HepG2 (cell line): ENCODE results near the gene POC1A. TPM values are rescaled to one million over a fixed set of nuclear protein-coding genes. Genes with fewer than 3 reads are reported as not detected.
A peak's percentile ranks its signal among the peaks of the same experiment; 100 is the strongest.

Experiments used
- ESRRA ChIP-seq: sonication (generic); formaldehyde crosslinking; IDR thresholded peaks from 2 replicates; pipeline ENCODE4 v1.5.1; 2020; ENCODE audit warnings: mild to moderate bottlenecking, low read depth, missing genetic modification reagents
- FOXA1 ChIP-seq, 2 experiments: fragments of 450-650 bp in 1 of 2; sonication (generic) in 1 of 2; formaldehyde crosslinking in 1 of 2; IDR thresholded peaks; 2 replicates each; pipeline versions ENCODE4 v1.4.0 to v1.6.1; 2016 to 2020; ENCODE audit warnings: missing genetic modification reagents in 1 of 2
- ISL2 ChIP-seq: sonication (generic); formaldehyde crosslinking; IDR thresholded peaks from 2 replicates; pipeline ENCODE4 v1.5.0; 2020; ENCODE audit warnings: missing genetic modification reagents
- KDM5B ChIP-seq: sonication (generic); formaldehyde crosslinking; IDR thresholded peaks from 2 replicates; pipeline ENCODE4 v1.4.0; 2020; ENCODE audit warnings: missing genetic modification reagents, mild to moderate bottlenecking, borderline replicate concordance
- NR2C2 ChIP-seq: sonication (generic); formaldehyde crosslinking; IDR thresholded peaks from 2 replicates; pipeline ENCODE4 v1.4.0; 2020; ENCODE audit warnings: missing genetic modification reagents, mild to moderate bottlenecking, moderate library complexity, borderline replicate concordance
- TBL1XR1 ChIP-seq: fragments of 150-350 bp; IDR thresholded peaks from 2 replicates; pipeline ENCODE4 v1.6.1; 2014; ENCODE audit warnings: borderline replicate concordance, low read length; ENCODE audit not compliant: partially characterized antibody
- ZFP90 ChIP-seq: sonication (generic); formaldehyde crosslinking; IDR thresholded peaks from 2 replicates; pipeline ENCODE4 v1.8.0; 2022; ENCODE audit warnings: missing genetic modification reagents, mild to moderate bottlenecking, inconsistent platforms, borderline replicate concordance
- ZNF335 ChIP-seq: sonication (generic); formaldehyde crosslinking; IDR thresholded peaks from 2 replicates; pipeline ENCODE4 v1.4.0; 2020; ENCODE audit warnings: missing genetic modification reagents
- ZNF572 ChIP-seq: sonication (generic); formaldehyde crosslinking; IDR thresholded peaks from 2 replicates; pipeline ENCODE4 v1.5.1; 2020; ENCODE audit warnings: mild to moderate bottlenecking, missing genetic modification reagents
- ZNF878 ChIP-seq: sonication (generic); formaldehyde crosslinking; IDR thresholded peaks from 2 replicates; pipeline ENCODE4 v1.8.1; 2023; ENCODE audit warnings: mild to moderate bottlenecking, missing genetic modification reagents, moderate library complexity
- ZSCAN25 ChIP-seq: sonication (generic); formaldehyde crosslinking; IDR thresholded peaks from 2 replicates; pipeline ENCODE4 v1.8.0; 2022; ENCODE audit warnings: mild to moderate bottlenecking, missing genetic modification reagents
- polyA plus RNA-seq, 8 experiments: library from polyadenylated mRNA; depleted of rRNA in 3 of 8; stranded (reverse) in 7 of 8; unstranded in 1 of 8; fragments of >200 nt; fragmentation: Illumina TruSeq in 4 of 8; extraction: Trizol in 4 of 8; gene quantifications; 2 replicates each; pipeline versions ENCODE4 v1.2.1 to v1.2.3, GENCODE V29; 2011 to 2016; ENCODE audit warnings: low read depth in 4 of 8, missing spikeins in 1 of 8, mixed read lengths in 1 of 8; ENCODE audit not compliant: insufficient read depth in 1 of 8
- total RNA-seq, 5 experiments: library from RNA; depleted of rRNA; stranded (reverse); fragments of >200 nt; fragmentation: Illumina TruSeq; extraction: Trizol; gene quantifications; 2 replicates each; pipeline ENCODE4 v1.2.3, GENCODE V29; 2016; ENCODE audit warnings: low read depth in 1 of 5
- TF ChIP-seq, protein P1 (sequence below): sonication (generic); formaldehyde crosslinking; IDR thresholded peaks from 2 replicates; pipeline ENCODE4 v1.5.1; 2020; ENCODE audit warnings: mild to moderate bottlenecking, missing genetic modification reagents, moderate library complexity
- TF ChIP-seq, protein P2 (sequence below): sonication (generic); formaldehyde crosslinking; IDR thresholded peaks from 2 replicates; pipeline ENCODE4 v1.8.0; 2022; ENCODE audit warnings: mild to moderate bottlenecking, missing genetic modification reagents, borderline replicate concordance
- TF ChIP-seq, protein P3 (sequence below): sonication (generic); formaldehyde crosslinking; IDR thresholded peaks from 2 replicates; pipeline ENCODE4 v1.4.0; 2020; ENCODE audit warnings: missing genetic modification reagents
- TF ChIP-seq, protein P4 (sequence below): sonication (generic); formaldehyde crosslinking; conservative IDR thresholded peaks from 2 replicates; pipeline ENCODE4 v1.8.0; 2022; ENCODE audit warnings: mild to moderate bottlenecking, moderate library complexity, missing genetic modification reagents
- TF ChIP-seq, protein P5 (sequence below): sonication (generic); formaldehyde crosslinking; IDR thresholded peaks from 2 replicates; pipeline ENCODE4 v1.8.0; 2022; ENCODE audit warnings: mild to moderate bottlenecking, missing genetic modification reagents; ENCODE audit not compliant: insufficient replicate concordance
- TF ChIP-seq, protein P6 (sequence below): sonication (generic); formaldehyde crosslinking; IDR thresholded peaks from 2 replicates; pipeline ENCODE4 v1.4.0; 2020; ENCODE audit warnings: missing genetic modification reagents, mild to moderate bottlenecking, borderline replicate concordance

Gene POC1A
- total and polyA plus RNA-seq, 2 of the 13 experiments (the other 11 are each of a cell fraction or from before 2014, with no cell fraction given): 14.6 to 20.0 TPM

DNA sequence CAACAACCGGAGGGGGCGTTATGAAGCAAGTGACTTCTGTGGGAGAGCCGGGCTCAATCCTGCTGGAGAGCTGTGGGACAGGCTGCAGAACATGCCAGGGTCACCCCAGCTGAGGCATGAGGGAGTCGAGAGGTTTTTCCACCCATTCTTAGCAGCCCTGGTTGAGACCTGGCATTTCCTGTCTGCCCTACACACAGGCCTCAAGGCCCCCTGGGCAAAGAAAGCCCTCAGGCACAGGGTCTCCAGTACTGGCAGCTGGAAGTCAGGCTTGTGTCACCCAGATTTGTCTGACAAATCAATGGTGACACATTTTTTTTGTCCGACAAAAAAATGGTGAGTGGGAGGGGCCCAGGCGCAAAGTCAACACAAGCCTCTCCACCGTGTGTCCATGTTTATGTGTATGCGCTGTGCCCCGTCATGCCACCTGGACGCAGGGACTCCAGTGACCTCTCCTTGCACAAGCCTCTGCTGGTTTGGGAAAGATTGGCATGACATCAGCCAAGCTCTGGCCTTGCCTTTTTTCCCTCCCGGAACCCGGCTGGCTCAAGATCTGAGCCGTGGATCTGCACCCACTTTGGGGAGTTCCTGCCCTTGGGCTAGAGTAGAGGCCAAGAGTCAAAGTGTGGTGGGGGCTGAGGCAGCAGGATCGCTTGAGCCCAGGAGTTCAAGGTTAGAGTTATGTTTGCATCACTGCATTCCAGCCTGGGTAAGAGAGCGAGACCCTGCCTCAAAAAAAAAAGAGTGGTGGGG lies 22.9 kb upstream of the POC1A start (continued):
- TF ChIP-seq, protein P1, sequence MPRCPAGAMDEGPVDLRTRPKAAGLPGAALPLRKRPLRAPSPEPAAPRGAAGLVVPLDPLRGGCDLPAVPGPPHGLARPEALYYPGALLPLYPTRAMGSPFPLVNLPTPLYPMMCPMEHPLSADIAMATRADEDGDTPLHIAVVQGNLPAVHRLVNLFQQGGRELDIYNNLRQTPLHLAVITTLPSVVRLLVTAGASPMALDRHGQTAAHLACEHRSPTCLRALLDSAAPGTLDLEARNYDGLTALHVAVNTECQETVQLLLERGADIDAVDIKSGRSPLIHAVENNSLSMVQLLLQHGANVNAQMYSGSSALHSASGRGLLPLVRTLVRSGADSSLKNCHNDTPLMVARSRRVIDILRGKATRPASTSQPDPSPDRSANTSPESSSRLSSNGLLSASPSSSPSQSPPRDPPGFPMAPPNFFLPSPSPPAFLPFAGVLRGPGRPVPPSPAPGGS (CRISPR knock-in tag): 0 out of 2 replicates have a peak, but pooled peaks have one; percentile 20
- TF ChIP-seq ISL2 (CRISPR knock-in tag): peak; percentile 24; the same call in 1 of the 2 replicates
- TF ChIP-seq FOXA1 (IDR thresholded peaks at IDR 0.05): peak; percentile 34; the same call in 1 of the 2 replicates
- TF ChIP-seq FOXA1 (CRISPR knock-in tag; IDR thresholded peaks at IDR 0.05): peak; percentile 92
- TF ChIP-seq, protein P2, sequence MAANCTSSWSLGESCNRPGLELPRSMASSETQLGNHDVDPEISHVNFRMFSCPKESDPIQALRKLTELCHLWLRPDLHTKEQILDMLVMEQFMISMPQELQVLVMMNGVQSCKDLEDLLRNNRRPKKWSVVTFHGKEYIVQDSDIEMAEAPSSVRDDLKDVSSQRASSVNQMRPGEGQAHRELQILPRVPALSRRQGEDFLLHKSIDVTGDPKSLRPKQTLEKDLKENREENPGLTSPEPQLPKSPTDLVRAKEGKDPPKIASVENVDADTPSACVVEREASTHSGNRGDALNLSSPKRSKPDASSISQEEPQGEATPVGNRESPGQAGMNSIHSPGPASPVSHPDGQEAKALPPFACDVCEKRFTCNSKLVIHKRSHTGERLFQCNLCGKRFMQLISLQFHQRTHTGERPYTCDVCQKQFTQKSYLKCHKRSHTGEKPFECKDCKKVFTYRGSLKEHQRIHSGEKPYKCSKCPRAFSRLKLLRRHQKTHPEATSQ (CRISPR knock-in tag): 0 out of 2 replicates have a peak, but pooled peaks have one; percentile 14
- TF ChIP-seq ZFP90 (CRISPR knock-in tag): peak; percentile 81; the same call in 1 of the 2 replicates
- TF ChIP-seq ZNF335 (CRISPR knock-in tag): 0 out of 2 replicates have a peak, but pooled peaks have one; percentile 25
- TF ChIP-seq ZNF572: 0 out of 2 replicates have a peak, but pooled peaks have one; percentile 26
- TF ChIP-seq, protein P3, sequence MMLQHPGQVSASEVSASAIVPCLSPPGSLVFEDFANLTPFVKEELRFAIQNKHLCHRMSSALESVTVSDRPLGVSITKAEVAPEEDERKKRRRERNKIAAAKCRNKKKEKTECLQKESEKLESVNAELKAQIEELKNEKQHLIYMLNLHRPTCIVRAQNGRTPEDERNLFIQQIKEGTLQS: 0 out of 2 replicates have a peak, but pooled peaks have one; percentile 63
- peak; percentile 83 for TF ChIP-seq NR2C2 (CRISPR knock-in tag)
- TF ChIP-seq ZNF878 (CRISPR knock-in tag): 0 out of 2 replicates have a peak, but pooled peaks have one; percentile 38
- TF ChIP-seq, protein P4, sequence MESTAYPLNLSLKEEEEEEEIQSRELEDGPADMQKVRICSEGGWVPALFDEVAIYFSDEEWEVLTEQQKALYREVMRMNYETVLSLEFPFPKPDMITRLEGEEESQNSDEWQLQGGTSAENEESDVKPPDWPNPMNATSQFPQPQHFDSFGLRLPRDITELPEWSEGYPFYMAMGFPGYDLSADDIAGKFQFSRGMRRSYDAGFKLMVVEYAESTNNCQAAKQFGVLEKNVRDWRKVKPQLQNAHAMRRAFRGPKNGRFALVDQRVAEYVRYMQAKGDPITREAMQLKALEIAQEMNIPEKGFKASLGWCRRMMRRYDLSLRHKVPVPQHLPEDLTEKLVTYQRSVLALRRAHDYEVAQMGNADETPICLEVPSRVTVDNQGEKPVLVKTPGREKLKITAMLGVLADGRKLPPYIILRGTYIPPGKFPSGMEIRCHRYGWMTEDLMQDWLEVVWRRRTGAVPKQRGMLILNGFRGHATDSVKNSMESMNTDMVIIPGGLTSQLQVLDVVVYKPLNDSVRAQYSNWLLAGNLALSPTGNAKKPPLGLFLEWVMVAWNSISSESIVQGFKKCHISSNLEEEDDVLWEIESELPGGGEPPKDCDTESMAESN: peak; percentile 53; the same call in 1 of the 2 replicates
- TF ChIP-seq TBL1XR1: no peak
- TF ChIP-seq, protein P5, sequence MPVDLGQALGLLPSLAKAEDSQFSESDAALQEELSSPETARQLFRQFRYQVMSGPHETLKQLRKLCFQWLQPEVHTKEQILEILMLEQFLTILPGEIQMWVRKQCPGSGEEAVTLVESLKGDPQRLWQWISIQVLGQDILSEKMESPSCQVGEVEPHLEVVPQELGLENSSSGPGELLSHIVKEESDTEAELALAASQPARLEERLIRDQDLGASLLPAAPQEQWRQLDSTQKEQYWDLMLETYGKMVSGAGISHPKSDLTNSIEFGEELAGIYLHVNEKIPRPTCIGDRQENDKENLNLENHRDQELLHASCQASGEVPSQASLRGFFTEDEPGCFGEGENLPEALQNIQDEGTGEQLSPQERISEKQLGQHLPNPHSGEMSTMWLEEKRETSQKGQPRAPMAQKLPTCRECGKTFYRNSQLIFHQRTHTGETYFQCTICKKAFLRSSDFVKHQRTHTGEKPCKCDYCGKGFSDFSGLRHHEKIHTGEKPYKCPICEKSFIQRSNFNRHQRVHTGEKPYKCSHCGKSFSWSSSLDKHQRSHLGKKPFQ (CRISPR knock-in tag): no peak
- peak; percentile 57; the same call in 1 of the 2 replicates for TF ChIP-seq ZSCAN25 (CRISPR knock-in tag)
- peak; percentile 90 for TF ChIP-seq ESRRA (CRISPR knock-in tag)
- peak; percentile 70; the same call in 1 of the 2 replicates for TF ChIP-seq KDM5B (CRISPR knock-in tag)
- TF ChIP-seq, protein P6, sequence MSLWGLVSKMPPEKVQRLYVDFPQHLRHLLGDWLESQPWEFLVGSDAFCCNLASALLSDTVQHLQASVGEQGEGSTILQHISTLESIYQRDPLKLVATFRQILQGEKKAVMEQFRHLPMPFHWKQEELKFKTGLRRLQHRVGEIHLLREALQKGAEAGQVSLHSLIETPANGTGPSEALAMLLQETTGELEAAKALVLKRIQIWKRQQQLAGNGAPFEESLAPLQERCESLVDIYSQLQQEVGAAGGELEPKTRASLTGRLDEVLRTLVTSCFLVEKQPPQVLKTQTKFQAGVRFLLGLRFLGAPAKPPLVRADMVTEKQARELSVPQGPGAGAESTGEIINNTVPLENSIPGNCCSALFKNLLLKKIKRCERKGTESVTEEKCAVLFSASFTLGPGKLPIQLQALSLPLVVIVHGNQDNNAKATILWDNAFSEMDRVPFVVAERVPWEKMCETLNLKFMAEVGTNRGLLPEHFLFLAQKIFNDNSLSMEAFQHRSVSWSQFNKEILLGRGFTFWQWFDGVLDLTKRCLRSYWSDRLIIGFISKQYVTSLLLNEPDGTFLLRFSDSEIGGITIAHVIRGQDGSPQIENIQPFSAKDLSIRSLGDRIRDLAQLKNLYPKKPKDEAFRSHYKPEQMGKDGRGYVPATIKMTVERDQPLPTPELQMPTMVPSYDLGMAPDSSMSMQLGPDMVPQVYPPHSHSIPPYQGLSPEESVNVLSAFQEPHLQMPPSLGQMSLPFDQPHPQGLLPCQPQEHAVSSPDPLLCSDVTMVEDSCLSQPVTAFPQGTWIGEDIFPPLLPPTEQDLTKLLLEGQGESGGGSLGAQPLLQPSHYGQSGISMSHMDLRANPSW (CRISPR knock-in tag): peak; percentile 74; the same call in 1 of the 2 replicates
